Esophagus squamous epithelium (tissue), 5 donors: ENCODE results near the gene NEK7. TPM values are rescaled to one million over a fixed set of nuclear protein-coding genes. Genes with fewer than 3 reads are reported as not detected.

Experiments used
- DNase-seq: peaks from one replicate; lab custom pipeline; 2025; lab: John Stamatoyannopoulos, UW
- H3K27ac ChIP-seq, 4 donors: fragments of 200-600 bp; sonication (generic); one replicate each; pipeline ENCODE4 v1.5.1; 2016 to 2019; ENCODE audit warnings: mild to moderate bottlenecking in 1 of 4
- H3K27me3 ChIP-seq, 4 donors: fragments of 200-600 bp; sonication (generic); 1 replicate in 3 of 4; 2 replicates in 1 of 4; pipeline versions ENCODE4 v1.5.1 to v1.6.0; 2017 to 2021; ENCODE audit warnings: antibody characterized with exemption in 1 of 4
- H3K36me3 ChIP-seq, 3 donors: fragments of 200-600 bp; sonication (generic); one replicate each; pipeline ENCODE4 v1.5.1; 2016 to 2019
- H3K4me1 ChIP-seq, 3 donors: fragments of 200-600 bp; sonication (generic); one replicate each; pipeline ENCODE4 v1.5.1; 2017 to 2019
- H3K4me3 ChIP-seq, 4 donors: fragments of 200-600 bp; sonication (generic); 1 replicate in 3 of 4; 2 replicates in 1 of 4; pipeline ENCODE4 v1.5.1; 2016 to 2019; ENCODE audit warnings: mild to moderate bottlenecking in 2 of 4, moderate library complexity in 1 of 4
- H3K9me3 ChIP-seq, 3 donors: fragments of 200-600 bp; sonication (generic); one replicate each; pipeline ENCODE4 v1.5.1; 2016 to 2019
- CTCF ChIP-seq, 6 experiments: fragments of 450-650 bp in 4 of 6; fragments of 200-600 bp in 2 of 6; sonication (generic) in 2 of 6; IDR thresholded peaks; one replicate each; pipeline ENCODE4 v1.5.1; 2016 to 2019; ENCODE audit warnings: antibody characterized with exemption in 6 of 6, mild to moderate bottlenecking in 4 of 6, moderate library complexity in 4 of 6
- POLR2A ChIP-seq, 4 donors: fragments of 450-650 bp; IDR thresholded peaks; one replicate each; pipeline ENCODE4 v1.6.1; 2017; ENCODE audit warnings: antibody characterized with exemption in 4 of 4, mild to moderate bottlenecking in 4 of 4, moderate library complexity in 3 of 4
- WGBS, 2 donors: methylation state at CpG; one replicate each; pipeline ENCODE4 v1.1.5; 2018; 5-methylcytosine and 5-hydroxymethylcytosine counted together
- intact Hi-C: fragments of 100-400 bp; cut with DNase I; formaldehyde crosslinking; loops from one replicate; pipeline ENCODE4 v1.15.0; 2022
- total RNA-seq, 4 donors: library from RNA; depleted of rRNA; stranded (reverse); fragments of >200 nt; gene quantifications; one replicate each; pipeline ENCODE4 v1.1.0, GENCODE V29; 2016
- donor health status: DM: yes; HTN: yes; CAD: no.

Gene NEK7
- total RNA-seq, 4 donors from 2014 or later = 26.2 to 79.2 (median 52.4) TPM

- Histone ChIP-seq H3K4me1 (no peaks in the 10 kb centered on the region), H3K27me3 (no peaks in the 10 kb centered on the region), H3K4me3 (no peak overlapping the region), H3K36me3 (no peaks in the 10 kb centered on the region), H3K27ac (no peak overlapping the region), H3K9me3 (no peaks in the 10 kb centered on the region)
- DNase-seq = no peak
- TF ChIP-seq POLR2A (IDR thresholded peaks at IDR 0.05) (no peak), CTCF (IDR thresholded peaks at IDR 0.05) (no peak)
- 50 to 53% methylated on average over 1 of the region's 1 CpG for WGBS, 2 donors
- intact Hi-C loops = no loop called here
Measured at GRCh38 chr1:198116069-198116468, 40.7 kb upstream of the NEK7 start.

GRCh38 chr1:198116469-198116868 lies 40.3 kb upstream of the NEK7 start:
- no peak for DNase-seq
- no peak overlapping the region for H3K27ac ChIP-seq
- H3K4me3 ChIP-seq = no peak overlapping the region
- intact Hi-C loops = no loop called here
- no peaks in the 10 kb centered on the region for H3K27me3 ChIP-seq
- 81 to 91% methylated on average over 5 of the region's 5 CpGs for WGBS, 2 donors
- H3K36me3 ChIP-seq = no peaks in the 10 kb centered on the region
- TF ChIP-seq POLR2A (IDR thresholded peaks at IDR 0.05) = no peak
- TF ChIP-seq CTCF (IDR thresholded peaks at IDR 0.05) = no peak
- H3K4me1 ChIP-seq = no peaks in the 10 kb centered on the region
- H3K9me3 ChIP-seq = no peaks in the 10 kb centered on the region

- H3K9me3 ChIP-seq = no peaks in the 10 kb centered on the region
- no peak for TF ChIP-seq POLR2A (IDR thresholded peaks at IDR 0.05)
- TF ChIP-seq CTCF (IDR thresholded peaks at IDR 0.05) = no peak
- H3K36me3 ChIP-seq = no peaks in the 10 kb centered on the region
- no peaks in the 10 kb centered on the region for H3K27me3 ChIP-seq
- H3K4me1 ChIP-seq = no peaks in the 10 kb centered on the region
- H3K4me3 ChIP-seq = no peak overlapping the region
- WGBS, 2 donors = 90 to 91% methylated on average over 1 of the region's 1 CpG
- intact Hi-C loops = no loop called here
- no peak for DNase-seq
- no peak overlapping the region for H3K27ac ChIP-seq
Measured at GRCh38 chr1:198117267-198117666, 39.5 kb upstream of the NEK7 start.

- Histone ChIP-seq H3K27me3 (no peaks in the 10 kb centered on the region), H3K4me1 (no peaks in the 10 kb centered on the region), H3K27ac (no peak overlapping the region), H3K36me3 (no peaks in the 10 kb centered on the region), H3K4me3 (no peak overlapping the region), H3K9me3 (no peaks in the 10 kb centered on the region)
- 28 to 31% methylated on average over 2 of the region's 2 CpGs for WGBS, 2 donors
- no peak for DNase-seq
- TF ChIP-seq CTCF (IDR thresholded peaks at IDR 0.05) = no peak
- no peak for TF ChIP-seq POLR2A (IDR thresholded peaks at IDR 0.05)
- intact Hi-C loops = no loop called here
Measured at GRCh38 chr1:198118134-198118533, 38.7 kb upstream of the NEK7 start.

GRCh38 chr1:198119906-198120305 lies 36.9 kb upstream of the NEK7 start:
- TF ChIP-seq POLR2A (IDR thresholded peaks at IDR 0.05) (no peak), CTCF (IDR thresholded peaks at IDR 0.05) (no peak)
- H3K4me3 ChIP-seq = no peak overlapping the region
- H3K27ac ChIP-seq = no peak overlapping the region
- 62 to 67% methylated on average over 2 of the region's 2 CpGs for WGBS, 2 donors
- intact Hi-C loops = no loop called here
- DNase-seq = no peak
- no peaks in the 10 kb centered on the region for H3K9me3 ChIP-seq
- H3K36me3 ChIP-seq = no peaks in the 10 kb centered on the region
- H3K27me3 ChIP-seq = no peaks in the 10 kb centered on the region
- no peaks in the 10 kb centered on the region for H3K4me1 ChIP-seq
